Measurements from ENCODE around the gene CHST10.
A peak's percentile ranks its signal among the peaks of the same experiment; 100 is the strongest.

CHST10 gene

GRCh38 chr2:100413571-100413970 is 3.9 kb downstream of the CHST10 start:
- DNase-seq: no peak

- DNase-seq: no peak
Observed at GRCh38 chr2:100412881-100413321, 4.6 kb downstream of the CHST10 start.

GRCh38 chr2:100412466-100412865 is 5.0 kb downstream of the CHST10 start:
- no peak for DNase-seq

- no peak for DNase-seq
Observed at GRCh38 chr2:100411841-100412292, 5.6 kb downstream of the CHST10 start.

- DNase-seq: no peak
Observed at GRCh38 chr2:100409975-100410647, 7.4 kb downstream of the CHST10 start.

- DNase-seq: no peak
Observed at GRCh38 chr2:100409461-100409860, 8.0 kb downstream of the CHST10 start.

- DNase-seq: no peak
Observed at GRCh38 chr2:100408941-100409340, 8.5 kb downstream of the CHST10 start.

- no peak for DNase-seq
Observed at GRCh38 chr2:100408104-100408503, 9.4 kb downstream of the CHST10 start.

GRCh38 chr2:100407563-100407962 is 9.9 kb downstream of the CHST10 start:
- DNase-seq: no peak

- DNase-seq: no peak
Observed at GRCh38 chr2:100407073-100407472, 10.4 kb downstream of the CHST10 start.

- no peak for DNase-seq
Observed at GRCh38 chr2:100406120-100406508, 11.4 kb downstream of the CHST10 start.

GRCh38 chr2:100405403-100406119 is 11.9 kb downstream of the CHST10 start:
- no peak for DNase-seq

GRCh38 chr2:100404411-100404810 is 13.1 kb downstream of the CHST10 start:
- DNase-seq: no peak

GRCh38 chr2:100403722-100404121 is 13.7 kb downstream of the CHST10 start:
- DNase-seq: no peak

- no peak for DNase-seq
Observed at GRCh38 chr2:100401268-100401667, 16.2 kb downstream of the CHST10 start.

- no peak for DNase-seq
Observed at GRCh38 chr2:100399714-100400113, 17.8 kb downstream of the CHST10 start.

- no peak for DNase-seq
Observed at GRCh38 chr2:100397976-100398375, 19.5 kb downstream of the CHST10 start.

- no peak for DNase-seq
Observed at GRCh38 chr2:100397118-100397860, 20.2 kb downstream of the CHST10 start.

GRCh38 chr2:100396483-100396882 is 21.0 kb downstream of the CHST10 start:
- DNase-seq: no peak

GRCh38 chr2:100395532-100396350 is 21.7 kb downstream of the CHST10 start:
- DNase-seq: no peak

GRCh38 chr2:100394111-100394641 is 23.3 kb downstream of the CHST10 start:
- DNase-seq: peak in 1 of 2 donors; percentile 67

- DNase-seq: no peak
Observed at GRCh38 chr2:100393362-100393761, 24.1 kb downstream of the CHST10 start.

GRCh38 chr2:100392715-100393114 is 24.8 kb downstream of the CHST10 start:
- no peak for DNase-seq
